Measurements from ENCODE around the gene MGMT. TPM values are rescaled to one million over a fixed set of nuclear protein-coding genes. Genes with fewer than 3 reads are reported as not detected.

Gene MGMT
- total RNA-seq, 1 experiment from 2014 or later, result 21.2 TPM

DNA sequence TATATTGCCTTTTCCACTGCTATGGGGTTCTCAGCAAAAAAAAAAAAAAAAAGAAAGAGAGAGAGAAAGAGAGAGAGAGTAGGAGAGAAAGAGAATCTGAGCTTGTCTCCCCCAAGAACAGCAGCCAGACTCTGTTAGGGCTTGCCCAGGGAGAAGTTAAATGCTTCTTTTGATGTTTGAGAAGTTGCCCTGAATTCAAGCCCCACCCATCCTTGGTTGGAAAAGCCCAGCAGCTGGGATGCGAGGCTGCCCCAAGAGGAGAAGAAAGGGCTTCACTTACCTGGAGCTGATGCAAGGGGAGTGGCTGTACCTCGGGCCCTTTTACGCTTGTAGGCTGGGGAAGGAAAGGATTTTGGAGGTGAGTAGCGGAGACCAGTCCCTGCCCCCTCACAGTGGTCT is 20.9 kb upstream of the MGMT start:
- Histone ChIP-seq H3K4me1 (replicated peaks; ENCODE audit: insufficient read depth) (no peaks in the 10 kb centered on the region), H3K27me3 (ENCODE audit: insufficient read depth, low read depth) (peaks cover 55% of the 10 kb centered on the region), H3F3A (ENCODE audit: insufficient read depth, low read depth) (no peaks in the 10 kb centered on the region), H3K4me3 (no peak overlapping the region), H3K9me2 (ENCODE audit: insufficient read depth) (no peaks in the 10 kb centered on the region), H3K4me2 (no peak overlapping the region), H3K27ac (no peak overlapping the region), H2AFZ (no peak overlapping the region), H4K20me1 (ENCODE audit: insufficient read depth) (no peaks in the 10 kb centered on the region), H3K36me3 (ENCODE audit: low read depth) (no peaks in the 10 kb centered on the region), H3K9me3 (ENCODE audit: insufficient read depth, low read depth) (no peaks in the 10 kb centered on the region), H3K79me2 (ENCODE audit: low read depth) (no peaks in the 10 kb centered on the region)
- intact Hi-C loops (cut with micrococcal nuclease; ENCODE audit: unreplicated experiment), result no loop called here
- TF ChIP-seq EZH2 (IDR thresholded peaks at IDR 0.05; ENCODE audit: low read depth), result no peak
- TF ChIP-seq CTCF (conservative IDR thresholded peaks at IDR 0.05), result no peak
- ChIA-PET CTCF (no interaction called here), POLR2A (ENCODE audit: unreplicated experiment) (no interaction called here)
- BruUV-seq (replicated peaks), result no TSS peak
- no peak for DNase-seq

DNA sequence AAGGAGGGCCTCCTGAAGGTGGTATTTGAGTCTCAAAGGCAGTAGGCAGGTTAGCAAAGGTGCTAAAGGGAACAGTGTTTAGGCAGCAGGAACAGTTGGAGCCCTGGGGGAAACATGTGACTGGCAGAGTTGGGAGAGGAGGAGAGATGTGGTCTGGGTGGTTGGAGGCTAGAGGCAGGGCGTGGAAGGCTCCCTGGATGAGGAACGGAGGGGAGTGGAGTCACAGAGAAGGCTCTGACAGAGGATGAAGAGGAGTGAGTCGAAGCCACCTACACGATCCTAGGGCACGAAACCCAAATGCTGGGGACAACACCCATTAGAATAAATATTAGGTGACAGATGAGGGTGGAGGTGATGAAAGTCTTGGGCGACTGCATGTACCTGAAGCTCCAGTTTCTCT is 19.6 kb upstream of the MGMT start:
- H3K4me1 ChIP-seq (replicated peaks; ENCODE audit: insufficient read depth), result no peaks in the 10 kb centered on the region
- H3K27me3 ChIP-seq (ENCODE audit: insufficient read depth, low read depth), result peaks cover 54% of the 10 kb centered on the region
- H3K9me3 ChIP-seq (ENCODE audit: insufficient read depth, low read depth), result no peaks in the 10 kb centered on the region
- H3F3A ChIP-seq (ENCODE audit: insufficient read depth, low read depth), result no peaks in the 10 kb centered on the region
- no peak for DNase-seq
- no peak for TF ChIP-seq EZH2 (IDR thresholded peaks at IDR 0.05; ENCODE audit: low read depth)
- no peak for TF ChIP-seq CTCF (conservative IDR thresholded peaks at IDR 0.05)
- ChIA-PET CTCF (no interaction called here), POLR2A (ENCODE audit: unreplicated experiment) (no interaction called here)
- intact Hi-C loops (cut with micrococcal nuclease; ENCODE audit: unreplicated experiment), result no loop called here
- H3K79me2 ChIP-seq (ENCODE audit: low read depth), result no peaks in the 10 kb centered on the region
- no peak overlapping the region for H3K27ac ChIP-seq
- H3K4me3 ChIP-seq, result no peak overlapping the region
- no peaks in the 10 kb centered on the region for H3K36me3 ChIP-seq (ENCODE audit: low read depth)
- no peaks in the 10 kb centered on the region for H3K9me2 ChIP-seq (ENCODE audit: insufficient read depth)
- no peak overlapping the region for H3K4me2 ChIP-seq
- BruUV-seq (replicated peaks), result no TSS peak
- no peaks in the 10 kb centered on the region for H4K20me1 ChIP-seq (ENCODE audit: insufficient read depth)
- no peak overlapping the region for H2AFZ ChIP-seq

DNA sequence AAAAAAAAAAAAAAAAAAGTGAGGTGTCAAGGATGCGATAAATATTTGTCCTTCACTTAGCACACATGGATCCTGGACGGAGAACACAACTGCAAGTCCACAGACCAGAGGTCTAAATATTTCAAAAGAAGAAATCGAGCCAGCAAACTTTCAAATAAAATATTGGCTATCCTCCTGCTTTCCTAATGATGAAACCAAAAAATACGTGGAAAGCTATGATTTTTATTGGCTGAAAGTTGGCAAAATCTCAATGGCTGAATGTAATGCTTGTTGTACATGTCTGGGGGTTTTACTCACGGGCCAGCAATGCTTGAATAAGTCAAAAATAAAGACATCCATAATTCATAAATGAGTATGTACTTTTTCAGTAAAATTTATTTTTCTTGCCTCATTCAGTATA is 19.0 kb upstream of the MGMT start:
- no peaks in the 10 kb centered on the region for H3K4me1 ChIP-seq (replicated peaks; ENCODE audit: insufficient read depth)
- H3K4me3 ChIP-seq, result no peak overlapping the region
- TF ChIP-seq EZH2 (IDR thresholded peaks at IDR 0.05; ENCODE audit: low read depth) (no peak), CTCF (conservative IDR thresholded peaks at IDR 0.05) (no peak)
- no peak overlapping the region for H3K27ac ChIP-seq
- no peaks in the 10 kb centered on the region for H3K79me2 ChIP-seq (ENCODE audit: low read depth)
- H3K9me2 ChIP-seq (ENCODE audit: insufficient read depth), result no peaks in the 10 kb centered on the region
- H3K36me3 ChIP-seq (ENCODE audit: low read depth), result no peaks in the 10 kb centered on the region
- no peak overlapping the region for H3K4me2 ChIP-seq
- ChIA-PET CTCF (interaction anchor here (0.6 kb wide), 1 partner anchor 914 kb away, joined by 4 read pairs; no protein-coding TSS in a partner anchor), POLR2A (ENCODE audit: unreplicated experiment) (no interaction called here)
- no TSS peak for BruUV-seq (replicated peaks)
- no peak for DNase-seq
- no peaks in the 10 kb centered on the region for H3K9me3 ChIP-seq (ENCODE audit: insufficient read depth, low read depth)
- peaks cover 48% of the 10 kb centered on the region for H3K27me3 ChIP-seq (ENCODE audit: insufficient read depth, low read depth)
- H2AFZ ChIP-seq, result no peak overlapping the region
- intact Hi-C loops (cut with micrococcal nuclease; ENCODE audit: unreplicated experiment), result no loop called here
- no peaks in the 10 kb centered on the region for H4K20me1 ChIP-seq (ENCODE audit: insufficient read depth)
- no peaks in the 10 kb centered on the region for H3F3A ChIP-seq (ENCODE audit: insufficient read depth, low read depth)

All from PC-9 (cell line).